Bone marrow (tissue), 2 donors: ENCODE results near the gene RBM8A.
"Not testable (repeated sequence)": the region's sequence is repeated elsewhere in the genome, so short reads cannot be mapped to it uniquely, and the experiment has no call there.

Source experiments
- DNase-seq, 2 donors: peaks; one replicate each; lab custom pipeline; 2025; lab: John Stamatoyannopoulos, UW

Gene RBM8A

GRCh38 chr1:145956781-145957442 is 29.6 kb upstream of the RBM8A start:
- no peak for DNase-seq

GRCh38 chr1:145956361-145956760 is 29.1 kb upstream of the RBM8A start:
- DNase-seq, result no peak

GRCh38 chr1:145955436-145955835 is 28.2 kb upstream of the RBM8A start:
- no peak for DNase-seq

- no peak for DNase-seq
Observed at GRCh38 chr1:145953861-145954260, 26.6 kb upstream of the RBM8A start.

GRCh38 chr1:145952903-145953302 is 25.6 kb upstream of the RBM8A start:
- no peak for DNase-seq

- no peak for DNase-seq
Observed at GRCh38 chr1:145951526-145951925, 24.2 kb upstream of the RBM8A start.

- DNase-seq, result no peak
Observed at GRCh38 chr1:145949219-145949618, 21.9 kb upstream of the RBM8A start.

GRCh38 chr1:145947551-145947950 is 20.3 kb upstream of the RBM8A start:
- no peak for DNase-seq

GRCh38 chr1:145946477-145946986 is 19.2 kb upstream of the RBM8A start:
- DNase-seq, result no peak

GRCh38 chr1:145944532-145944931 is 17.2 kb upstream of the RBM8A start:
- no peak for DNase-seq

- DNase-seq, result no peak
Observed at GRCh38 chr1:145942871-145943270, 15.6 kb upstream of the RBM8A start.

- DNase-seq, result no peak
Observed at GRCh38 chr1:145942405-145942804, 15.1 kb upstream of the RBM8A start.

- no peak for DNase-seq
Observed at GRCh38 chr1:145937436-145937835, 10.2 kb upstream of the RBM8A start.

GRCh38 chr1:145936247-145936646 is 9.0 kb upstream of the RBM8A start:
- no peak for DNase-seq

- no peak for DNase-seq
Observed at GRCh38 chr1:145935708-145936107, 8.4 kb upstream of the RBM8A start.

GRCh38 chr1:145932522-145933009 is 5.3 kb upstream of the RBM8A start:
- DNase-seq, result peak in 1 of 2 donors; percentile 68

- no peak for DNase-seq
Observed at GRCh38 chr1:145927916-145928643, 796 bp upstream of the RBM8A start.

GRCh38 chr1:145926686-145927062 is 610 bp downstream of the RBM8A start:
- DNase-seq, result peak in 1 of 2 donors; percentile 36

GRCh38 chr1:145922266-145922665 is 5.0 kb downstream of the RBM8A start:
- DNase-seq, result no peak

GRCh38 chr1:145920297-145920696 is 7.0 kb downstream of the RBM8A start:
- DNase-seq, result not testable (repeated sequence)

GRCh38 chr1:145918992-145919939 is 8.0 kb downstream of the RBM8A start:
- DNase-seq, result no peak
